SK-N-SH (cell line): Measurements from ENCODE around the gene OR2F1. TPM values are rescaled to one million over a fixed set of nuclear protein-coding genes. Genes with fewer than 3 reads are reported as not detected.

Source experiments
- CTCF ChIA-PET: fragments of 300-600, 350-600 bp; formaldehyde crosslinking; extraction: SDS; loops from one replicate; lab custom pipeline; 2021; lab: Yijun Ruan, JAX
- POLR2A ChIA-PET: fragments of 350-600 bp; sonication (Branson Sonifier 250); formaldehyde crosslinking; extraction: SDS; loops from one replicate; lab custom pipeline; 2020; ENCODE audit warnings: antibody characterized with exemption, inconsistent platforms; lab: Yijun Ruan, JAX
- DNase-seq: peaks from one replicate; pipeline ENCODE4 v3.0.0; 2012
- H2AFZ ChIP-seq: fragments of 200-600 bp; sonication (generic); 2 replicates; pipeline ENCODE4 v1.8.1; 2016; ENCODE audit warnings: antibody characterized with exemption, mild to moderate bottlenecking, low read depth
- H3F3A ChIP-seq: fragments of 200-600 bp; sonication (generic); replicated peaks from 2 replicates; pipeline ENCODE3; 2016; ENCODE audit warnings: antibody characterized with exemption, mild to moderate bottlenecking; ENCODE audit not compliant: insufficient read depth
- H3K27ac ChIP-seq, 2 experiments: fragments of 200-500 bp in 1 of 2; fragments of 200-600 bp in 1 of 2; sonication (Bioruptor generic) in 1 of 2; sonication (generic), shearing (Covaris generic) in 1 of 2; 2 replicates each; pipeline versions ENCODE4 v1.5.1 to v1.6.1; 2014 to 2016; ENCODE audit warnings: low read depth in 2 of 2, inconsistent platforms in 1 of 2, low read length in 1 of 2, mild to moderate bottlenecking in 1 of 2, mixed read lengths in 1 of 2
- H3K27me3 ChIP-seq: fragments of 200-600 bp; sonication (generic), shearing (Covaris generic); 2 replicates; pipeline ENCODE4 v1.6.1; 2016; ENCODE audit warnings: mixed run types; ENCODE audit not compliant: insufficient read depth
- H3K36me3 ChIP-seq, 2 experiments: fragments of 200-500 bp in 1 of 2; fragments of 200-600 bp in 1 of 2; sonication (Bioruptor generic) in 1 of 2; sonication (generic) in 1 of 2; replicated peaks in 1 of 2; 2 replicates each; pipeline versions ENCODE3 to v1.5.1; 2014 to 2016; ENCODE audit warnings: low read length in 1 of 2, mild to moderate bottlenecking in 1 of 2; ENCODE audit not compliant: insufficient read depth in 2 of 2, control insufficient read depth in 1 of 2
- H3K4me1 ChIP-seq, 2 experiments: fragments of 200-500 bp in 1 of 2; fragments of 200-600 bp in 1 of 2; sonication (Bioruptor generic) in 1 of 2; sonication (generic), shearing (Covaris generic) in 1 of 2; 2 replicates each; pipeline versions ENCODE4 v1.5.1 to v1.6.1; 2014 to 2016; ENCODE audit warnings: low read depth in 1 of 2, low read length in 1 of 2, mixed run types in 1 of 2; ENCODE audit not compliant: insufficient read depth in 2 of 2, control insufficient read depth in 1 of 2
- H3K4me2 ChIP-seq: fragments of 200-600 bp; sonication (generic), shearing (Covaris generic); 2 replicates; pipeline ENCODE4 v1.6.1; 2017; ENCODE audit warnings: mixed run types
- H3K4me3 ChIP-seq, 2 experiments: fragments of 200-500 bp in 1 of 2; fragments of 200-600 bp in 1 of 2; sonication (Bioruptor generic) in 1 of 2; sonication (generic), shearing (Covaris generic) in 1 of 2; 2 replicates each; pipeline versions ENCODE4 v1.5.1 to v1.8.1; 2014 to 2016; ENCODE audit warnings: low read depth in 2 of 2, inconsistent platforms in 1 of 2, low read length in 1 of 2, mild to moderate bottlenecking in 1 of 2, mixed read lengths in 1 of 2, moderate library complexity in 1 of 2
- H3K79me2 ChIP-seq: fragments of 200-600 bp; sonication (generic); 2 replicates; pipeline ENCODE4 v1.8.1; 2017; ENCODE audit warnings: mild to moderate bottlenecking; ENCODE audit not compliant: insufficient read depth
- H3K9ac ChIP-seq: fragments of 200-600 bp; sonication (generic); 2 replicates; pipeline ENCODE4 v1.6.1; 2017; ENCODE audit warnings: mixed run types
- H3K9me2 ChIP-seq: fragments of 200-600 bp; sonication (generic); 2 replicates; pipeline ENCODE4 v1.6.1; 2017; ENCODE audit warnings: mixed run types
- H3K9me3 ChIP-seq: fragments of 200-600 bp; sonication (generic); 2 replicates; pipeline ENCODE4 v1.6.1; 2017; ENCODE audit warnings: mixed run types, mild to moderate bottlenecking, moderate library complexity
- H4K20me1 ChIP-seq: fragments of 200-600 bp; sonication (generic); 2 replicates; pipeline ENCODE4 v1.6.1; 2017; ENCODE audit warnings: mild to moderate bottlenecking, mixed run types; ENCODE audit not compliant: insufficient read depth
- CTCF ChIP-seq: fragments of 200-600 bp; sonication (generic); IDR thresholded peaks from 2 replicates; pipeline ENCODE4 v1.6.1; 2017; ENCODE audit warnings: antibody characterized with exemption, mild to moderate bottlenecking, moderate library complexity
- ELF1 ChIP-seq: IDR thresholded peaks from 2 replicates; pipeline ENCODE4 v1.4.0; 2012
- FOXJ3 ChIP-seq: sonication (generic); formaldehyde crosslinking; IDR thresholded peaks from 2 replicates; pipeline ENCODE4 v1.5.1; 2020; ENCODE audit warnings: mild to moderate bottlenecking, missing genetic modification reagents
- GABPA ChIP-seq: IDR thresholded peaks from 2 replicates; pipeline ENCODE4 v1.4.0; 2012; ENCODE audit warnings: low read depth, mild to moderate bottlenecking
- GATA2 ChIP-seq: sonication (generic); formaldehyde crosslinking; IDR thresholded peaks from 2 replicates; pipeline ENCODE4 v1.5.0; 2020; ENCODE audit warnings: mild to moderate bottlenecking, missing genetic modification reagents
- IRF3 ChIP-seq: fragments of 150-350 bp; IDR thresholded peaks from 2 replicates; pipeline ENCODE4 v1.6.1; 2016; ENCODE audit warnings: mild to moderate bottlenecking, low read depth, low read length
- JUND ChIP-seq: IDR thresholded peaks from 2 replicates; pipeline ENCODE4 v1.4.0; 2012
- MEF2A ChIP-seq: IDR thresholded peaks from 2 replicates; pipeline ENCODE4 v1.4.0; 2012; ENCODE audit warnings: low read depth, borderline replicate concordance
- MXI1 ChIP-seq: IDR thresholded peaks from 2 replicates; pipeline ENCODE4 v1.6.1; 2012; ENCODE audit warnings: mild to moderate bottlenecking, low read depth, low read length, improper control_type of control experiment
- NFIC ChIP-seq: IDR thresholded peaks from 2 replicates; pipeline ENCODE4 v1.4.0; 2012; ENCODE audit warnings: borderline replicate concordance
- NRF1 ChIP-seq: IDR thresholded peaks from 2 replicates; pipeline ENCODE4 v1.6.1; 2012; ENCODE audit warnings: low read depth, mild to moderate bottlenecking, low read length
- RAD21 ChIP-seq: IDR thresholded peaks from 2 replicates; pipeline ENCODE4 v1.6.1; 2012; ENCODE audit warnings: mild to moderate bottlenecking, low read length
- SIN3A ChIP-seq: IDR thresholded peaks from 2 replicates; pipeline ENCODE4 v1.6.1; 2012; ENCODE audit warnings: low read depth, mild to moderate bottlenecking, low read length, moderate library complexity, borderline replicate concordance
- TEAD4 ChIP-seq: IDR thresholded peaks from 2 replicates; pipeline ENCODE4 v1.4.0; 2012; ENCODE audit warnings: mild to moderate bottlenecking, borderline replicate concordance; ENCODE audit not compliant: insufficient read depth
- WGBS: methylation state at CpG from one replicate; pipeline ENCODE4 v1.1.6; 2017; ENCODE audit warnings: low lambda C conversion rate; 5-methylcytosine and 5-hydroxymethylcytosine counted together
- polyA plus RNA-seq, 3 experiments: library from polyadenylated mRNA; depleted of rRNA; stranded (reverse); fragments of >200 nt; gene quantifications; 2 replicates each; pipeline ENCODE4 v1.2.3, GENCODE V29; 2012
- TF ChIP-seq, protein P1 (sequence below): IDR thresholded peaks from 2 replicates; pipeline ENCODE4 v1.6.1; 2012; ENCODE audit warnings: mild to moderate bottlenecking, low read depth, low read length, moderate library complexity
- TF ChIP-seq, protein P2 (sequence below): IDR thresholded peaks from 2 replicates; pipeline ENCODE4 v1.4.0; 2012; ENCODE audit warnings: low read depth, borderline replicate concordance
- TF ChIP-seq, protein P3 (sequence below): IDR thresholded peaks from 2 replicates; pipeline ENCODE4; 2012

OR2F1 gene
- polyA plus RNA-seq, 1 of the 3 experiments (the other 2 are of a cell fraction): 0.10 TPM

DNA sequence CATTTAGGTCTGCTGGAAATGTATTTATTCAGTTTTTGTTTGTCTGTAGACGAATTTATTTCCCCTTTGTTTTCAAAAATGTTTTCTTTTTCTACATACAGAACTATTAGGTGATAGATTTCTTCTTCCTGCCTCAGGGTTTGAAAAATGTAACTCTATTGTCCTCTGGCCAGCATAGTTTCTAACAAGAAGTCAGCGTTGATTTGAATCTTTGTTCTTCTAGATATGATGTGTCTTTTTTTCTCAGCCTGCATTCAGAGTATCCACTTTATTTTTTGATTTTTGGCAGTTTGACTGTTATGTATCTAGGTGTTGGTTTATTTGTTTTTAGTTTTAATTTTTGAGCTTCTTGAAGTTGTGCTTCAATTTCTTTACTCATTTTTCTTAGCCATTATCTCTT, 7.5 kb upstream of the OR2F1 start (continued):
- TF ChIP-seq, protein P1, sequence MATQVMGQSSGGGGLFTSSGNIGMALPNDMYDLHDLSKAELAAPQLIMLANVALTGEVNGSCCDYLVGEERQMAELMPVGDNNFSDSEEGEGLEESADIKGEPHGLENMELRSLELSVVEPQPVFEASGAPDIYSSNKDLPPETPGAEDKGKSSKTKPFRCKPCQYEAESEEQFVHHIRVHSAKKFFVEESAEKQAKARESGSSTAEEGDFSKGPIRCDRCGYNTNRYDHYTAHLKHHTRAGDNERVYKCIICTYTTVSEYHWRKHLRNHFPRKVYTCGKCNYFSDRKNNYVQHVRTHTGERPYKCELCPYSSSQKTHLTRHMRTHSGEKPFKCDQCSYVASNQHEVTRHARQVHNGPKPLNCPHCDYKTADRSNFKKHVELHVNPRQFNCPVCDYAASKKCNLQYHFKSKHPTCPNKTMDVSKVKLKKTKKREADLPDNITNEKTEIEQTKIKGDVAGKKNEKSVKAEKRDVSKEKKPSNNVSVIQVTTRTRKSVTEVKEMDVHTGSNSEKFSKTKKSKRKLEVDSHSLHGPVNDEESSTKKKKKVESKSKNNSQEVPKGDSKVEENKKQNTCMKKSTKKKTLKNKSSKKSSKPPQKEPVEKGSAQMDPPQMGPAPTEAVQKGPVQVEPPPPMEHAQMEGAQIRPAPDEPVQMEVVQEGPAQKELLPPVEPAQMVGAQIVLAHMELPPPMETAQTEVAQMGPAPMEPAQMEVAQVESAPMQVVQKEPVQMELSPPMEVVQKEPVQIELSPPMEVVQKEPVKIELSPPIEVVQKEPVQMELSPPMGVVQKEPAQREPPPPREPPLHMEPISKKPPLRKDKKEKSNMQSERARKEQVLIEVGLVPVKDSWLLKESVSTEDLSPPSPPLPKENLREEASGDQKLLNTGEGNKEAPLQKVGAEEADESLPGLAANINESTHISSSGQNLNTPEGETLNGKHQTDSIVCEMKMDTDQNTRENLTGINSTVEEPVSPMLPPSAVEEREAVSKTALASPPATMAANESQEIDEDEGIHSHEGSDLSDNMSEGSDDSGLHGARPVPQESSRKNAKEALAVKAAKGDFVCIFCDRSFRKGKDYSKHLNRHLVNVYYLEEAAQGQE: no peak
- TF ChIP-seq, protein P2, sequence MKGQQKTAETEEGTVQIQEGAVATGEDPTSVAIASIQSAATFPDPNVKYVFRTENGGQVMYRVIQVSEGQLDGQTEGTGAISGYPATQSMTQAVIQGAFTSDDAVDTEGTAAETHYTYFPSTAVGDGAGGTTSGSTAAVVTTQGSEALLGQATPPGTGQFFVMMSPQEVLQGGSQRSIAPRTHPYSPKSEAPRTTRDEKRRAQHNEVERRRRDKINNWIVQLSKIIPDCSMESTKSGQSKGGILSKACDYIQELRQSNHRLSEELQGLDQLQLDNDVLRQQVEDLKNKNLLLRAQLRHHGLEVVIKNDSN: no peak
- TF ChIP-seq FOXJ3 (CRISPR knock-in tag) (no peak), SIN3A (no peak)
- TF ChIP-seq, all 33 proteins: peak for 0

GRCh38 chr7:143948733-143949132, 5.9 kb upstream of the OR2F1 start:
- Histone ChIP-seq H3K9me3 (0 out of 2 replicates have a peak, but pooled peaks cover 6% of the 10 kb centered on the region), H3F3A (no peaks in the 10 kb centered on the region), H4K20me1 (no peaks in the 10 kb centered on the region), H3K9me2 (no peaks in the 10 kb centered on the region), H3K27me3 (no peaks in the 10 kb centered on the region; the same call in 1 of the 2 replicates), H3K4me2 (no peak overlapping the region), H3K79me2 (no peaks in the 10 kb centered on the region), H3K27ac (no peak overlapping the region), H3K9ac (no peak overlapping the region), H3K4me3 (no peak overlapping the region), H2AFZ (no peak overlapping the region), H3K36me3 (no peaks in the 10 kb centered on the region), H3K4me1 (no peaks in the 10 kb centered on the region)
- no peak for TF ChIP-seq GATA2 (CRISPR knock-in tag)
- no peak for TF ChIP-seq RAD21
- TF ChIP-seq TEAD4: no peak
- TF ChIP-seq, protein P3, sequence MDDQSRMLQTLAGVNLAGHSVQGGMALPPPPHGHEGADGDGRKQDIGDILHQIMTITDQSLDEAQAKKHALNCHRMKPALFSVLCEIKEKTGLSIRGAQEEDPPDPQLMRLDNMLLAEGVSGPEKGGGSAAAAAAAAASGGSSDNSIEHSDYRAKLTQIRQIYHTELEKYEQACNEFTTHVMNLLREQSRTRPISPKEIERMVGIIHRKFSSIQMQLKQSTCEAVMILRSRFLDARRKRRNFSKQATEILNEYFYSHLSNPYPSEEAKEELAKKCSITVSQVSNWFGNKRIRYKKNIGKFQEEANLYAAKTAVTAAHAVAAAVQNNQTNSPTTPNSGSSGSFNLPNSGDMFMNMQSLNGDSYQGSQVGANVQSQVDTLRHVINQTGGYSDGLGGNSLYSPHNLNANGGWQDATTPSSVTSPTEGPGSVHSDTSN: no peak
- no peak for TF ChIP-seq NRF1
- no peak for TF ChIP-seq ELF1
- TF ChIP-seq SIN3A: no peak
- DNase-seq: no peak
- 7% methylated on average over 2 of the region's 2 CpGs for WGBS
- CTCF ChIA-PET: interaction anchor here (1.5 kb wide), 1 partner anchor 16 kb away, joined by 4 read pairs; no protein-coding TSS in a partner anchor
- POLR2A ChIA-PET: no interaction called here

DNA sequence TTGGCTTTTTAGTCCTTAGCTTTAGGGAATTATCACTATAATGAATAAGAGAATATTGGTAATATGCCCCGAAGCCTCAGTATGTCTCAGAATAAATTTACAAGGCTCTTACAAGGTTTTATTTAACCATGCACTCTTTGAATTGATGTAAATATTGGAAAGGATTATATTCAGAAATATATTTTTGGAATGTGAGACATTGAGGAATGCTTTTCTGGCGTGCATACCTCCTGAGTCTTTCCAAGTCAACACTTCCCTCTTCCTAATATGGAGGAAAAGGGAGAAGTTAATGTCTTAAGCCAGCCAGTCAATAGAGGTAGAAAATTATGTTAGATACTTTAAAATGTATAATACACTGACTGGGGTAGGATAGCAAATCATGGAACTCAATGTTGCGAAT, 1.2 kb upstream of the OR2F1 start:
- H3K9me2 ChIP-seq: no peaks in the 10 kb centered on the region
- no peaks in the 10 kb centered on the region for H3K79me2 ChIP-seq
- DNase-seq: no peak
- ChIA-PET CTCF (no interaction called here), POLR2A (no interaction called here)
- H3K4me2 ChIP-seq: no peak overlapping the region
- H3F3A ChIP-seq: no peaks in the 10 kb centered on the region
- H2AFZ ChIP-seq: no peak overlapping the region
- no peaks in the 10 kb centered on the region for H3K9me3 ChIP-seq
- H3K4me1 ChIP-seq: no peaks in the 10 kb centered on the region
- H3K27ac ChIP-seq: no peak overlapping the region
- H3K9ac ChIP-seq: no peak overlapping the region
- WGBS: 24% methylated on average over 3 of the region's 3 CpGs
- H4K20me1 ChIP-seq: no peaks in the 10 kb centered on the region
- H3K4me3 ChIP-seq: no peak overlapping the region
- no peaks in the 10 kb centered on the region for H3K36me3 ChIP-seq
- peaks cover 12% of the 10 kb centered on the region; the same call in 1 of the 2 replicates for H3K27me3 ChIP-seq
- no peak for TF ChIP-seq JUND
- TF ChIP-seq MEF2A: no peak
- TF ChIP-seq NFIC: no peak
- no peak for TF ChIP-seq IRF3
- no peak for TF ChIP-seq MXI1
- no peak for TF ChIP-seq GABPA
- TF ChIP-seq NRF1: no peak
- no peak for TF ChIP-seq CTCF
